ENCODE measurements around the gene ZNF79.

Gene ZNF79

DNA sequence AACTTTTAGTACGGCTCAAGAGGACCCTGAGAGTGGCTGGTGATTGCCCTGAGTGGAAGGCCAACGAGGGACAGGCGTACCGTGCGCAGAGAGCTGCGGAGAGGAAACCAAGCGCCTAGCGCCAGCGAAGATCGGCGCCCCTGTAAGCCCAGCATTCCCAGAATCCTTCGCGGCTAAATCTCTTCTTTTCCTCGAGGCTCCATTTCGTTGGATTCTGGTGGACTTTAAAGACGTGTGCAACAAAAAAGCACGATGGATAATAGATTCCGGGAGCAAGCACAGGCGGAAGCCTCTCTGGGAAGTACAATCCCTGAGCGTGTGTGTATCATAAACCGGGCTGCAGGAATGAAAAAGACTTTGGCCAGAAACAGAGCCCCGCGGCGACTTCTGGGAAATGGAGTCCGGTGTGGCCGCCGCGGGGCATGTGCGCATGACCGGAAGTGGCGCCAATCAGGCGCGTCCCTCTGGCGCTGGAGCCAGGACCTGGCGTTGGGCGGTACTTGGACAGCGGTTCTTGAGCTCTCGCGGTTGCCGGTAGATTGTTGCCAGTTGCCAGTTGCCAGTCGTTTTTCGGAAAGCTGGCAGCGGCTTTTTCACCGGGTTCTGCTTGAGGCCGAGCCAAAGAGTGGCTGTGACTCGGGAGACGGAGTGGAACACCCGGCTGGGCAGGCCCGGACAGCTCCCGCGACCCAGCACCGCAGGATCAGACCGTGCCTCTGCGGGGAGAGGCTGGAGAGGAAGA, at the start of gene ZNF79:
Gene ZNF79 (plus strand): TSS at position 449 of the 742 bp plus-strand sequence. CDS start 406 bp downstream, outside the sequence.
- H3K36me3 ChIP-seq, result peaks cover 4 to 11% (median 5%) of the 10 kb centered on the region in 3 donors
- peak within 1 kb of the TSS; percentile 63 to 88 for H3K4me3 ChIP-seq
- H3K4me1 ChIP-seq, result peaks cover 0 to 40% (median 29%) of the 10 kb centered on the region in 4 donors
- intact Hi-C loops (cut with DNase I; ENCODE audit: low total_unique reads), result no loop called here
- H3K27ac ChIP-seq, result peak within 1 kb of the TSS; percentile 81 to 87
- no peaks in the 10 kb centered on the region for H3K27me3 ChIP-seq
- peak; percentile 92 to 96 for DNase-seq
- no peaks in the 10 kb centered on the region for H3K9me3 ChIP-seq
- TF ChIP-seq, protein P1, sequence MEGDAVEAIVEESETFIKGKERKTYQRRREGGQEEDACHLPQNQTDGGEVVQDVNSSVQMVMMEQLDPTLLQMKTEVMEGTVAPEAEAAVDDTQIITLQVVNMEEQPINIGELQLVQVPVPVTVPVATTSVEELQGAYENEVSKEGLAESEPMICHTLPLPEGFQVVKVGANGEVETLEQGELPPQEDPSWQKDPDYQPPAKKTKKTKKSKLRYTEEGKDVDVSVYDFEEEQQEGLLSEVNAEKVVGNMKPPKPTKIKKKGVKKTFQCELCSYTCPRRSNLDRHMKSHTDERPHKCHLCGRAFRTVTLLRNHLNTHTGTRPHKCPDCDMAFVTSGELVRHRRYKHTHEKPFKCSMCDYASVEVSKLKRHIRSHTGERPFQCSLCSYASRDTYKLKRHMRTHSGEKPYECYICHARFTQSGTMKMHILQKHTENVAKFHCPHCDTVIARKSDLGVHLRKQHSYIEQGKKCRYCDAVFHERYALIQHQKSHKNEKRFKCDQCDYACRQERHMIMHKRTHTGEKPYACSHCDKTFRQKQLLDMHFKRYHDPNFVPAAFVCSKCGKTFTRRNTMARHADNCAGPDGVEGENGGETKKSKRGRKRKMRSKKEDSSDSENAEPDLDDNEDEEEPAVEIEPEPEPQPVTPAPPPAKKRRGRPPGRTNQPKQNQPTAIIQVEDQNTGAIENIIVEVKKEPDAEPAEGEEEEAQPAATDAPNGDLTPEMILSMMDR (IDR thresholded peaks at IDR 0.05), result no peak

DNA sequence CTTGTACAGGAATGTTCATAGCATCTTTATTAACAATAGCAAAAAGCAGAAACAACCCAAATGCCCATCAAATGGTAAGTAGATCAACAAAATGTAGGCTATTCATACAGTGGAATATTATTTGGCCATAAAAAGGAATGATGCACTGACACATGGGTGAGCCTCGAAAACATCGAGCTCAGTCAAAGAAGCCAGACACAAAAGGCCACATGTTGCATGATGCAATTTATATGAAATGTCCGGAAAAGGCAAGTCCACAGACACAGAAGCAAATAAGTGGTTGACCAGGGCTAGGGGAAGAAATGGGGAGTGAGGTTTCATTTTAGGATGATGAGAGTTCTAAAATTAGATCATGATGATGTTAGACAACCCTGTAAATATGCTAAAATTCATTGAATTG, 43.7 kb upstream of the ZNF79 start:
- Histone ChIP-seq H3K4me1 (no peaks in the 10 kb centered on the region), H3K36me3 (peaks cover 0 to 13% (median 0%) of the 10 kb centered on the region in 3 donors), H3K27me3 (no peaks in the 10 kb centered on the region), H3K9me3 (peaks cover 0 to 3% (median 0%) of the 10 kb centered on the region in 3 donors), H3K4me3 (no peak overlapping the region), H3K27ac (no peak overlapping the region)
- TF ChIP-seq, protein P1 (IDR thresholded peaks at IDR 0.05), result no peak
- no peak for DNase-seq
- intact Hi-C loops (cut with DNase I; ENCODE audit: low total_unique reads), result no loop called here

DNA sequence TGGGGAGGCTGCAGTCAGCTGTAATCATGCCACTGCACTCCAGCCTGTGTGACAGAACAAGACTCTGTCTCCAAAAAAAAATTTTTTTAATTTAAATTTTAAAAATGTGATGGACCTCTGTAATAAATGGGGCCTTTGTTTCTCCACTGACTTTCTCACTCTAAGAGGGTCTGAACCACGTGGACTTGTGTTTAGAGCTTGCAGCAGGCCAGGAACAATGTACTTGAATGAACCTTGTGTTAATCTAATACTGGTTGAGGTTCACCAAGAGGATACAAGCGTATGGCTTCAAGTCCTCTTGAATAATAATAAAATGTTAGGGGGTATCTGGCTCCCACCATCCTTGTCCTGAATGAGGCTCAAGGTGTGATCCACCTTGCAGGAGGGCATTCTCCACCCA, 41.6 kb upstream of the ZNF79 start:
- DNase-seq, result no peak
- Histone ChIP-seq H3K27me3 (no peaks in the 10 kb centered on the region), H3K36me3 (peaks cover 6 to 26% (median 12%) of the 10 kb centered on the region in 3 donors), H3K4me3 (no peak overlapping the region), H3K27ac (no peak overlapping the region), H3K4me1 (no peaks in the 10 kb centered on the region), H3K9me3 (peaks cover 0 to 3% (median 0%) of the 10 kb centered on the region in 3 donors)
- TF ChIP-seq, protein P1 (IDR thresholded peaks at IDR 0.05), result no peak
- intact Hi-C loops (cut with DNase I; ENCODE audit: low total_unique reads), result no loop called here

DNA sequence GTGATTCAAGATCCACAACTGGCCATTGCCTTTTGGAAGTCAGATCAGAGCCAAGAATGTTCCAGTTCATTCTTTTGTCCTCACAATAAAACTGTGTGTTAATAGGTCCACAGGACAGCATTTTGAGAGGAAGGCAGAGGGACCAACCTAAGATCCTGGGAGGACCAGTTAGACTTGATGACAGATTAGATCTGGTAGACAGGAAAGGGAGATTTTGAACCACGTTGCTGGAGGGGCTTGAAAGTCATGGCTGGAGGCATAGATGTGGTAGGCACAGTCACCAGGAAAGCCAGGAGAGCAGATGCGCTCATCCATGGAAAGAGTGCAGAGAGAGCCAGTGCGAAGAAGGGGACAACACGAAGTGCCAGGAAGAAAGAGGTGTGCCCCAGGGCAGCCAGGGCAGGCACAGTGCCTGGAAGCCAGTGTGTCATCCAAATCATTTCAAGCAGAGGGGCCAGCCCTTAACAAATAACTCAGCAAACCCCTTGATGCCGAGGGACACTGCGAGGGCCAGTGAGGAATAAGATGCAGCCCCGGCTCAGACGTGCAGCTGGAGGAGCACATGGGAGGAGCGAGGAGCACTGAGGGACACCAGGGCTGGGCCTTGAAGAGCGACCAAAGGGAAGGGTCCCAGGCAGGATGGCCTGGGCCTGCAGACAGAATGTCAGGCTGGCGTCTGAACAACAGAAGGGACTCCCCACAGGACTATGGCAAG, 40.0 kb upstream of the ZNF79 start:
- no peak for DNase-seq
- intact Hi-C loops (cut with DNase I; ENCODE audit: low total_unique reads), result no loop called here
- H3K27me3 ChIP-seq, result no peaks in the 10 kb centered on the region
- H3K36me3 ChIP-seq, result peaks cover 6 to 30% (median 17%) of the 10 kb centered on the region in 3 donors
- no peak overlapping the region for H3K4me3 ChIP-seq
- H3K9me3 ChIP-seq, result no peaks in the 10 kb centered on the region
- H3K4me1 ChIP-seq, result no peaks in the 10 kb centered on the region
- no peak overlapping the region for H3K27ac ChIP-seq
- TF ChIP-seq, protein P1 (IDR thresholded peaks at IDR 0.05), result no peak

DNA sequence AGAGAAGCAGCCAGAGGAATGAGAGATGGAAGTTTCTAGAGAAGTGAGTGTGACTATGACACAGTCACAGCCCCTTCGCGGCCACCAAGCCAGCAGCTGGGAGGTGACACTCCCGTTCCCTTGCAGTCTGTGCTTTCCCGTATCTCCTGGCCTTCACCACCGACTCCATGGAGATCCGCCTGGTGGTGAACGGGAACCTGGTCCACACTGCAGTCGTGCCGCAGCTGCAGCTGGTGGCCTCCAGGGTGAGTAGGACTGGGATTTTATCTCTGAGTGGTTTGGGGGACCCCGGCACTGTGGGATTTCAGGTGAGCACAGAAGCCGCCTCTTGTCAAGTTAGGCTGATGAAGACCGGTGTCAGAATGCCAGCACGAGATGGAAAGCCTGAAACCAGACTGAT, 39.3 kb upstream of the ZNF79 start:
- H3K4me3 ChIP-seq, result no peak overlapping the region
- TF ChIP-seq, protein P1 (IDR thresholded peaks at IDR 0.05), result no peak
- H3K9me3 ChIP-seq, result no peaks in the 10 kb centered on the region
- peaks cover 12 to 31% (median 21%) of the 10 kb centered on the region in 3 donors for H3K36me3 ChIP-seq
- no peaks in the 10 kb centered on the region for H3K27me3 ChIP-seq
- H3K4me1 ChIP-seq, result no peaks in the 10 kb centered on the region
- intact Hi-C loops (cut with DNase I; ENCODE audit: low total_unique reads), result no loop called here
- DNase-seq, result no peak
- no peak overlapping the region for H3K27ac ChIP-seq
